CD4-positive, alpha-beta T cell treated with Interleukin-17A for 4 hours (primary cell): ENCODE data around the gene CD160.
"Not testable (repeated sequence)": the region's sequence is repeated elsewhere in the genome, so short reads cannot be mapped to it uniquely, and the experiment has no call there.

Experiments
- DNase-seq: peaks from one replicate; pipeline ENCODE4 v3.0.0-alpha.2; 2020; ENCODE audit warnings: mixed read lengths

CD160 gene

DNA sequence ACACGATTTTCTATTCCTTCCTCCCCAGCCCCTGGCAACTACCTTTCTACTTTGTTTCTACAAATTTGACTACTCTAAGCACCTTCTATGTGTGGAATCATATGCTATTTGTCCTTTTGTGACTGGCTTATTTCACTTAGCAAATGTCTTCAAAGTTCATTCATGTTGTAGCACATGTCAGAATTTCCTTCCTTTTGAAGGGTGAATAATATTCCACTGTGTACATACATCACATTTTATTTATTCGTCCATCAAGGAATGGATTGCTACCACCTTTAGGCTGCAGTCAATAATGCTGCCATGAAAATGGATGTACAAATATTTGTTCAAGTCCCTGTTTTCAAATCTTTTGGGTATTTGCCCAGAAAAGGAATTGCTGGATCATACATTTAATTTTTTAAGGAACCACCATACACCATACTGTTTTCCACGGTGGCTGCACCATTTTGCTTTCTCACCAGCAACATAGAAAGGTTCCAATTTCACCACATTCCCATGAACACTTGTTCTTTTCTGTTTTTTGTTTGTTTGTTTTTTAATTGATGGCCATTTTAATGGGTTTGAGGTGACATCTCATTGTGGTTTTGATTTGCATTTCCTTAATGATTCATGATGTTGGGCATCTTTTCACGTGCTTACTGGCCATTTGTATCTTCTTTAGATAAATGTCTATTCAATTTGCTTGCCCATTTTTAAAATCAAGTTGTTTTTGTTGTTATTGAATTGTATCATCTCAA, 8.8 kb upstream of the CD160 start:
- no peak for DNase-seq

DNA sequence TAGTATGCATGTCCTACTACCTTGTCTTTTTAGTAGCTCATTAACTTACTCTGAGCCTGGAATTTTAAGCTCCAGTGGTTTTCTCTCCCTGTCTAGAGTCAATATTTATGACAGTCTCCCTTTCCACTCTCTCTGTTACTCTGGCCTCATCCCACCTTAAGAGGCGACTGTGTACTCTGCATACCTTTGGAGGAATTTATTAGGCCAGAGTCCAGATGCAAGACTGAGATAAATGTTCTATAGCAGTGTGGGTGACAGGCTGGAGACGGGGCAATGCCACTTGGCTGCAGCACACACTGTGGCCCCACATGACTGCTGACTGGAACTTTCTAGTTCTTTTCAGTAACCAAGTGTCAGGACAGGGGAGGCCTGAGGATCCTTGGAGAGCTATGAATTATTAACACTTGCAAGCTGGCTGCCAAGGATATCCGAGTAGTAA, 8.1 kb upstream of the CD160 start:
- DNase-seq = no peak

DNA sequence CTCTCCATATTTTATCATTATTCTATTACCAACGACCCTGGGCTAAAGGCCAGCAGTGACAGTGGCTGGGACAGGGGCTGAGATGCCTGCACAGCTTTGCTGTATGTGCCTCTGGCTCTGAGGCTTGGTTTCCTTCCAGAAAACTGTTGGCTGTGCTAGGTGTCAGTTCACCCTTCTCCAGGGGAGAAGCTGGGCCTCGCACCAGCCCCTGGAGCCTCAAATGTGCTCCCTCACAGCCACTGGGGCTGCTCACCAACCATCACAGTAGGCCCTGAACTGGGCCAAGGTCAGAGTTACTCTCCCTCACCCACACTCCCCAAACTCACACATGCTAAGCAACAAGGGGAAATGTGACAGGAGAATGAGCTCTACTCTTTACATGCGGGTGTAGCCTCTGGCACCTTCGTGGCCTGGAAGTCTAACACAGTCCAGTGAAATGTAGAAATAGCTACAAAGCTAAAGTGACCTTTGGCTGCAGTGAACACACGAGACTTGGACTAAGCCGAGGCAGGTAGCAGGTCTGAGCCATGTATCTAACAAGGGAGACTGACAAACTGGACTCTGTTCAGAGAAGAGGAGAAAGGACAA, 4.7 kb upstream of the CD160 start:
- no peak for DNase-seq

DNA sequence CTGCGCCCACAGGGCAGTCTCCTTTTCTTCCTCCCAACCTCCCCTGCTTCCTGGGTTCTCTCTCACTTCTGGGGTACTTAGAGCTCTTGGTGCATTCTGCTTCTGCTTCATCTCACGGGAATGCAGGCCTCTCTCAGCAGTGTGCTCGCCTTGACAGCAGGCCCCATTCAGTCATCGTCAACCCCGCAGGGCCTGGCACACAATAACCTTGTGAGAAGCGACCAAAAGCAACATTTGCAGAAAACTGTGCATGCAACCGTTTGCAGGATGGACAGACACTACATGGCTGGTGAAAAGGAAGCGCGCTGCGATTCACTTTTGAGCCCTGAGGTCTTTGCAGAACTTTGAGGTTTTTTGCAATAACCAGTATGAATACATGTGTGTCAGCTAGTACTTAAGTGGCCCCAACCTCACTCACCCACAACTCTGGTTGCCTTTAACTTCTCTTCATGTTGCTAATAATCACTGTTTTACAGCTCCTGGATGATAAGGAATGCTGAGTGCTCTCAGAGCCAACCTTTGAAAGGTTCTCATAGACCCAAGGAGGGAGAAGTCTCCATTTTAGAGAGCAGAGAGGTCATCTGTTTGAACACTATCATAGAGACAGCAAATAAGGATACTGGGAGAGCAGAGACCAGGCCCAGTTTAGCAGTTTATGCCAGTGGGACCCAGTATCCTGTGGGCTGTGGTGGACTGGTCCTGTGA, 2.5 kb upstream of the CD160 start:
- no peak for DNase-seq

DNA sequence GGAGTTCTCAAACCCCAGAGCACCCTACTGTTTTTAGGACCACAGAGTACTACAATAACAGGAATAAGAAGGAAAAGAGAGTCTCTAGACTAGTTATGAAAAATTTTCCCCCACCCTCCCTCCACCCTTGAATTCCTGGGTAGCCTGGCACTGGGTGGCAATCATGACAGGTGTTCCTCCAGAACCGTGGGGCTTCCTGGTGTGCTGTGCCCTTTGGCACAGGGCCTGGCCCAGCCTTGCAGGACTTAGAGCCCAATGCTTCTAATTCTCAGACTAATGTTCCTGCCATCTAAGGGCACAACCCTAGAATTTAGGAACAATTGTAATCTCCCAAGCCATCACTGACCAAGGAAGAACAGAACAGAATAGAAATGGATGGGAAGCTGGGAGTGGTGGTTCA, 1.5 kb upstream of the CD160 start:
- DNase-seq = no peak

DNA sequence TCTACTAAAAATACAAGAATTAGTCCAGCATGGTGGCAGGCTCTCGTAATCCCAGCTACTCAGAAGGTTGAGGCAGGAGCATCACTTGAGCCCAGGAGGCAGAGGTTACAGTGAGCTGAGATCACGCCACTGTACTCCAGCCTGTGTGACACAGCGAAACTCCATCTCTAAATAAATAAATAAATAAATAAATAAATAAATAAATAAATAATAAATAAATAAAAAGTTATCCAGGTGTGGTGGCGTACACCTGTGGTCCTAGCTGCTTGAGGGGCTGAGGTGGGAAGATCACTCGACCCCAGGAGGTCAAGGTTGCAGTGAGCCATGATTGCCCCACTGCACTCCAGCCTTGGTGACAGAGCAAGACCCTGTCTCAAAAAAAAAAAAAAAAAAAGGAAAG, 834 bp upstream of the CD160 start:
- DNase-seq = not testable (repeated sequence)

DNA sequence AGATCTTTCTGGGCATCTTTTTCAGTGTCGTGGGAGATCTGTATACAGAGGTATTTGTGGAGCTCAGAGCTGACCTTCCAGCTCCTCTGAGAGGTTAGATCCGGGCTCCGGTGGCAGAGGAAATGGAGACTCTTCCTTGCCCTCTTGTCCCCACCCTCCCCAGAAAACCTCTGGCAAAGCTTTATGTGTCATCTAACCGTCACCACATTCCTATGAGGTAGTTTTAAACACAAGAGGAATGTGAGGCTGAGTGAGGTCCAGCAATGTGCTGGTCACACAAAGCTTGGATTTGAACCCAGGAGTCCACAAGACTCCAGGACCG, 1.2 kb downstream of the CD160 start:
- no peak for DNase-seq

DNA sequence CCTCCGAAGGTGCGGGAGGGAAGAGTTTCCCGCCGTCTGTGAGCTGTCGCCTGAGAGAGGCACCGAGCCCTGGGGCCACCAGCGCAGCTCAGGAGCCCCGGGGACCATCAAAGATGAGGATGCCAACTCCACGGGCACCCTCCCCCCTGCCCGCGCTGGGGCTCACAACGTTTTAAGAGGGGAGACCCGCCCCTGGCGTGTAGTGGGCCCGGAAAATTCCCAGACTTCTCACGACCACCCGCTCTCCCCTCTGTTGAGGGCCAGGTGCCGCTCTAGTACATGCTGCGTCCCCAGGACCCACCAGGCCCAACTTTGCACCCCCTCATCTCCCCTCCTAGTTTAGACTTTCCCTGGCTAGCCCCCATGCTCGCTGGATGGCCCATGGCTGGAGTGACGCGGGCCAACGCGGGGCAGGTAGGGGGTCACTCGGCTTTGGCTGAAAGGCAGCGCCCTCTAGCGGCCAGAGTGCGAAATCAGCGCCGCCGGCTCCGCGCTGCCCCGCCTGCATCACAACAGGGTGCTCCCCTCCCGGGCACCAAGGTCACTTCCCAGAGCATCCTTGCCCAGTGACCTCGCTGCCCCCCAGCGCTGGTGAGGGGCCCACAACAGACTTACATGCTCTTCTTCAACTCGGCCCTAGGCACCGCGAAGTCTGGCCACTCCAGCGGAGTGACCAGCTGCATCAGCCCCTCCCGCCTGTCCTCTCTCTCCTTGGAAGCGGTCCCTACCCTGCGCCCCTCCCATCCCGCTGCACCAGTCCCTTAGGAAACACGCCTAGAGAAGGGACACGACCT, 1.8 kb downstream of the CD160 start:
- DNase-seq = peak; percentile 74

DNA sequence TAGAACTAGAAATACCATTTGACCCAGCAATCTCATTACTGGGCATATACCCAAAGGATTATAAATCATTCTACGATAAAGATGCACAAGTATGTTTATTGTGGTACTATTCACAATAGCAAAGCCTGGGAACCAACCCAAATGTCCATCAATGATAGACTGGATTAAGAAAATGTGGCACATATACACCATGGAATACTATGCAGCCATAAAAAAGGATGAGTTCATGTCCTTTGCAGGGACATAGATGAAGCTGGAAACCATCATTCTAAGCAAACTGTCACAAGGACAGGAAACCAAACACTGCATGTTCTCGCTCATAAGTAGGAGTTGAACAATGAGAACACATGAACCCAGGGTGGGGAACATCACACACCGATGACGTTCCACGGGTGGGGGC, 6.9 kb downstream of the CD160 start:
- not testable (repeated sequence) for DNase-seq

DNA sequence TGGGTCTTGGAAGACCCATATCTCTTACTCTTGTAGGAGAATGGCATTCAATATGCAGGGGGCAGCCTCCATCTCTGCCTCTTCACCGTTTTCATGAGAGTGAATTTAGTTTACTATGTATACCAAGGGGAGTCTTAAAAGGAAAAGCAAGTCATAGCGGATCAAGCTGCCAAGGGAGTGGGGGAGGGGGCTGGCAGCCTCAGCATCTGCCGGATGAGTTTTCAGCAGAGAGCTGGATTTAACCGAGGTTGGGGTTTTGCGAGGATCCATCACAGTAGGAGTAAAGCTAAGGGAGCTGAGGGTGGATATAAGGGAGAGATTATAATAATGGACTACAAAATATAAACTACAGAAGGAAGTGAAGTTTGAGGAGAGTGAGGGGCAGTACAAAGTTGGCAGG, 9.9 kb downstream of the CD160 start:
- no peak for DNase-seq

DNA sequence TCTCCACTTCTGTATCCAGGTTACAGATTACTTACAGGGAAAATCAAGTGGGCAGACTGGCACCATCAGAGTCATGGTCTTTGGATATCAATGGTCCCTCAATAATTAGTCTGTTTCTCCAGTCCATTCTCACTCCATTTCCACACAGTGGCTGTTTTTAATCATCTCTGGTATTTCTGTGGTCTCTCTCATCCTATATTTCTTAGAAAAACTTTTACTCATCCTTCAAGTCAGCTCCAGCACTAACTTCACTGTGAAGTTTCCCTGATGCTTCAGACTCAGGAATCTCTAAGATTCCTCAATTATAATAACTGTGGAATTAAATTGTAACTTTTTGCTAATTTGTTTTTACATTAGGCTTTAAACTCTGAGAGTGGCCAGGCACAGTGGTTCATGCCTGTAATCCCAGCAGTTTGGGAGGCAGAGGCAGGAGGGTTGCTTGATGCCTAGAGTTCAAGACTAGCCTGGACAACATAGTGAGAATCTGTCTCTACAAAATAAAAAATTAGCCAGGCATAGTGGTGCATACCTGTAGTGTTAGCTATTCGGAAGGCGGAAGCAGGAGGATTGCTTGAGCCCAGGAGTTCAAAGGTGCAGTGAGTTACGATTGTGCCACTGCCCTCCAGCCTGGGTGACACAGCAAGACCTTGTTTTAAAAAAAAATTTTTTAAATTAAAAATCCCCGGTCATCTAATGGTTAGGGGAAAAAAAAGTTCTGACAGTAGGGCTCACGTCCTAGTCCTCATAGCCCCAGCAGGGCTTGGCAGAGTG, 10.6 kb downstream of the CD160 start:
- DNase-seq = no peak

DNA sequence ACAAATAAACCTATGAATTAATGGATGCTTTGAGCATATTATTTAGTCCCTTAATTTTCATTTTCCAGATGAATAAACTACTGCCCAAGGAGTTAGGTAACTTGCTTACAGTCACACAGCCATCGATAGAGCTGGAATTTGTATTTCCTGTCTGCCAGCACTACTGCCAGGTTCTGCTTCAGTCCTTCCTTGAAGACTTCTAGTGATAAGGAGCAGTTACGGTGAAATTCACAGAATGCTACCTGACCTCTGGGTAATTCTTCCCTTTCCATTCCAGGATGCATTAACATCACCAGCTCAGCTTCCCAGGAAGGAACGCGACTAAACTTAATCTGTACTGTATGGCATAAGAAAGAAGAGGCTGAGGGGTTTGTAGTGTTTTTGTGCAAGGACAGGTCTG, 11.2 kb downstream of the CD160 start:
- no peak for DNase-seq

DNA sequence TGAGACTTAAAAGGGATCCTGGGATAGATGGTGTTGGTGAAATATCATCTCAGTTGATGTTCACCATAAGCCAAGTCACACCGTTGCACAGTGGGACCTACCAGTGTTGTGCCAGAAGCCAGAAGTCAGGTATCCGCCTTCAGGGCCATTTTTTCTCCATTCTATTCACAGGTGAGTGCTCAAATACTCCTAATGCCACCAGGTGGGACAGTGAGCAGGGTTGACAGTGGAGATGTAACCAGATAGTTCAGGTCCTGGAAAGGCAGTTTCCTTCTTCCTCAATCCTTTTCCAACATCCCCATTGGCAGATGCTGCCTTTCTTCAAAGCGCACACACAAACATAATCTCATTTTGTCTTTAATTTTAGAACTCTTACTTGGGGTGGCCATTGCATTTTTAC, 11.6 kb downstream of the CD160 start:
- DNase-seq = no peak

DNA sequence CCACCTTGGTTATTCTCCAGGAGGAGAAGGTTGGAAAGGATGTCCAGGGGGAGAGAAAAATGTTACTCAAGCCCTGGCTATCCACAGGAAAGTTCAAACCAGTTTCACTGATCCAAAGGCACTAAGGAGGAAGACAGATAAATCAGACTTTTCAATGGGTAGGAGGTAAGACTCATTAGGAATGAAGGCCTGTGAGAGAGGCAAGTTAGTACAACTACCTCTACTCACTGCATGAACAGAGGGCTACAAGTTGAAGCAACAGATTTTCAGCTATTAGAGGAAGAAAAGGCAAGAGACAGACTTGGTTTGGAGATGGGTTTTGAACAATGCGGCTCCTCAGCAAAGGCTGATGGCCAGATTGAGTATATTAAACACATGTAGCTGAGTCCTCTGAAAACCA, 16.9 kb downstream of the CD160 start:
- no peak for DNase-seq

DNA sequence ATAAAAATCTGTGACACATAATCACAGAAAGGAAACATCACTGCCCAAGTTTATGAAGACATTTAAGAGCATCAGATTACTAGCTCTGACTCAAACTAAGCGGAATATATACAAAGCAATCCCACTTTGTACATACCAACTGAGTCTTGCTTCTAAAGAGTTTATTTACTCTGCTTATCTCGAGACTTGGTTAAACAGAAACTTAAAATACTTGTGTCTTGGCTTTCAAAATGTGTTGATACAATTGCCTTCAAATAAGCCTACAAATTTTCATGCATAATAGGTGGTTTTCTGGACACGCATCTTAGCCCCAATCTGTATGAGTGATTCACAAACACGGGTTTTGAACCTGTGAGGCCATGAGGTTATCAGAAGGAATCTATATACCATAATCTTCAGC, 21.0 kb downstream of the CD160 start:
- no peak for DNase-seq

DNA sequence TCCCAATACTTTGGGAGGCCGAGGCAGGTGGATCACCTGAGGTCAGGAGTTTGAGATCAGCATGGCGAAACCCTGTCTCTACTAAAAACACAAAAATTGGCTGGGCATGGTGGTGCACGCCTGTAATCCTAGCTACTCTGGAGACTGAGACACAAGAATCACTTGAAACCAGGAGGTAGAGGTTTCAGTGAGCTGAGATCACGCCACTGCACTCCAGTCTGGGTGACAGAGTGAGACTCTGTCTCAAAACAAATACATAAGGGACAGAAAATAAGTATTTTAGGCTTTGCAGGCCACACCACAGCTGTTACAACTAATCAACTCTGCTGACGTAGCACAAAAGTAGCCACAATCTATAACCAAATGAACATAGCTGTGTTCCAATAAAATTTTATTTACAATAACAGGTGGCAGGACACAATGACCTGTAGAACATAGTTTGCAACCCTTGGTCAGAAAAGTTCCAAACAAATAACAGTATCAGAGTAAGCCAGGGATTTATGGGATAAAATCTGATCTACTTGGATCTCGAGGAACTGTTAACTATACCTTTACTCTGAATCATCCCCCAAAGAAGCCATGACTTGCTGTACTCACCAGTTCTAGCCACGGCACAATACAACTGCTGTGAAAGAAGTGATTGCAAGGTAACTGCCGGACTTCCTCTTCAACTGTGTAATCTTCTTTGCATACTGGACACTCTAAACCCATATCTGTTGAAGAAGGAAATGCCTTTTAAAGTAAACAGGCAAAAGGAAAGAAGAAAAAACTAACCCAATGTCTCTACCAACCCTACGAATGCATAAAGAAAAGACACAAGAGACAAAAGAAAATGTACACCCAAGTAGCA, 28.3 kb downstream of the CD160 start:
- no peak for DNase-seq

DNA sequence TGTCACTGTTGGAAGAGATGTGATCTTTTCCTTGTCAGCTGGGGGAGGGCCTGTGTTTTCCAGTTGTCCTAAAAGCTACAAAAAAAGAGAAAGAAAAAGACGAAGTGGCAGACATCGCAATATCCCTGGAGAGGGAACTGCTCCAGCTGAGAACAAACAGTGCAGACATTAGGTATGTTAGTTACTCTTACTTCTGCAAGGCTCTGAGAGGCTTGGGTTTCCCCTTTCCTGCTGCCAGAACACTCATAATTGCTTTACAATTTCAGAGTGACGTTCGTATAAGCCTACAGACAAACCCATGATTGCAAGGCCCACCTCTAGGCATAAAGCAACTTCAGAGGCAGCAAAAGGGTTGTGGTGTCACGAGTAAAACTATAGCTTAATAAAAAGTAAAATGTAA, 31.1 kb downstream of the CD160 start:
- DNase-seq = no peak

DNA sequence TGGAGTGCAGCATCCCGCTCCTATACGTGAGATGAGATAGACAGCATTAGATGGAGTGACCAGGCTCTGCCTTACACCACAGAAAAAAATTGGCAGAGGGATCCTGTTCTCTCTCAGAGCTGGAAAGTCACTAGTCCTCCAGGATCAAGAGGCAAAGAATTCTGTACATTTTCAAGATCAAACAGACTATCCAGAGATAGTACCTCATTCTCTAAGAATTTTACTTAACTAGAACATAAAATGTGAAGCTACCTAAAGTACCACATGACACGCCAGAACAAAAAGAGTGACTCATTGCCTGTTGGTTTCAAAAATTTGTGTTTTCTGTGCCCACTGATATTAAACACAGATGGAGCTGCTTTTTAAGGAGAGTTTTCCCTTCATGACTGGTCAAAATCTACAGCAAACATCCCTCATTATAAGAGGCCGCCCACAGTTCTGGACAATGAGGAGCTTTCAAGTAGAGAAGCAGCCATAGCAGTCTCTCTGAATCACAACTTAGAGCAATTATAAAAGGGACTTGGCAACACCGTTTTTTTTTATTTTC, 32.3 kb downstream of the CD160 start:
- DNase-seq = no peak

DNA sequence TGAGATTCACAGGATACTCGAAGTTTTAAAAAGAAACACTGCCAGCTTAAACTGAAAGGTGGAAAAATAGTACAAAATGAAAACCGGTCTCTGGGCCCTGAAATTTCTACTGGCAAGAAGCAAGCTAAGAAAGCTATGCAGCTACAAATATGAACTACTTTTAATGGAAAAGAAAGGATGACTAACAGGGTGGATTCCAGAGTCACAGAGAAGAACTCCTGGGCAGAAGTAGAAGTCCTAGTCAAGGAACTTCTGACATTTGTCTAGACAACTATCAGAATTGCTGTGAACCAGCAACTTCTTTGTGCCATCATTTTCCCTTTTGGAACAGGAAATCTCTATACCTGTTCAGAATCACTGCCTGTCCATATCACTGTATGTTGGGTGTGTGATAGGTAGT, 38.1 kb downstream of the CD160 start:
- no peak for DNase-seq

DNA sequence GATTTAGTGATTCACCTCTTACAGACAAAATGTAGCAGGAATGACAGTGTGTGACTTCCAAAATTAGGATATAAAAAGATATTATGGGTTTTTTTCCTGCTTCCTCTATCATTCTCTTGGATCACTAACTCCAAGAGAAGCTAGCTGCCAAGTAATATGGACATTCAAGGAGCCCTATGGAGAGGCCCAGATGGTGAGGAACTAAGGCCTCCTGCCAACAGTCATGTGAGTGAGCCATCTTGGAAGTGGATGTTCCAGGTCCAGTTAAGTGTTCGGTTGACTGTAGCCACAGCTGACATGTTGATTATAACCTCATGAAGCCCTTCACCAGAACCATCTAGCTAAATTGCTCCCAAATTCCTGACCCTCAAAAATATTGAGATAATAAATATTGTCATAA, 38.8 kb downstream of the CD160 start:
- no peak for DNase-seq

DNA sequence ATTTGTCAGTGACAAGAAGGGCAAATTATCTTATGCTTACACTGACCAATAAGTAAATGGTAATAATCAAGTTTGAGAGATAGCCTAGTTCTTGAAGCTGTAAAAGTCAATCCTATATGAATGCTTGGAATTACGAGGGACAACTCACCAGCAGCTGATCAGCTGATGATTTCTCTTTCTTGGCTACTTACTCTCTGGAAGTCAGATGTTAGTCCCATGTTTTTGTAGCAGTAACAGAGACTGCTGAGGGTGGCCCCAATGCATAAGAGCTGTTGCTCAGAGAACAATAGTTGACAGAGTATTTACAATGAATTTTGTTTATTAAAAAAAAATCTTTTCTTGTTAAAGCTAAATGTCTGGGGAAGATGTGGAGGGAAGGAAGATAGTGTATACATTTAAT, 39.3 kb downstream of the CD160 start:
- DNase-seq = no peak

DNA sequence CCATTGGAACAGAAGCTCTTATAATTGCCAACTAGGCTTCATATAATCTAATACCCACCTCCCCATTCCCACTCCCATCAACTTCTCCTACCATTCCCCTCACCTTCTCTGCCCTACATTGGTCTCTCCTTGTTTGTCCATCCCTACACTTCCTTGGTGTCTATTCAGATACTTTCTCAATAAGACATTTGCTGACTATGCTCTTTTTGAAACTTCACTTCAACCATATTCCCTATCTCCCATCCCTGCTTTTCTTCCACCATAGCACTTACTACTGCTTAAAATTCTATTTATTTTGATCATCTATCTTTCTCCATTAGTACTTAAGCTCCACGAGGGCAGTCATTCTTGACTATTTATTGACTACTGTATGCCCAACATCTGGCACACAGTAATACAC, 40.4 kb downstream of the CD160 start:
- DNase-seq = no peak
